HG03565 (cell line): ENCODE results near the gene MUC6.
"Not testable (repeated sequence)": the region's sequence is repeated elsewhere in the genome, so short reads cannot be mapped to it uniquely, and the experiment has no call there.

Experiments
- ATAC-seq: cut with Tn5 transposase; IDR thresholded peaks from one replicate; pipeline ENCODE4 v1.9.1; 2021; ENCODE audit warnings: mild to moderate bottlenecking, moderate library complexity; ENCODE audit not compliant: unreplicated experiment

The MUC6 gene

DNA sequence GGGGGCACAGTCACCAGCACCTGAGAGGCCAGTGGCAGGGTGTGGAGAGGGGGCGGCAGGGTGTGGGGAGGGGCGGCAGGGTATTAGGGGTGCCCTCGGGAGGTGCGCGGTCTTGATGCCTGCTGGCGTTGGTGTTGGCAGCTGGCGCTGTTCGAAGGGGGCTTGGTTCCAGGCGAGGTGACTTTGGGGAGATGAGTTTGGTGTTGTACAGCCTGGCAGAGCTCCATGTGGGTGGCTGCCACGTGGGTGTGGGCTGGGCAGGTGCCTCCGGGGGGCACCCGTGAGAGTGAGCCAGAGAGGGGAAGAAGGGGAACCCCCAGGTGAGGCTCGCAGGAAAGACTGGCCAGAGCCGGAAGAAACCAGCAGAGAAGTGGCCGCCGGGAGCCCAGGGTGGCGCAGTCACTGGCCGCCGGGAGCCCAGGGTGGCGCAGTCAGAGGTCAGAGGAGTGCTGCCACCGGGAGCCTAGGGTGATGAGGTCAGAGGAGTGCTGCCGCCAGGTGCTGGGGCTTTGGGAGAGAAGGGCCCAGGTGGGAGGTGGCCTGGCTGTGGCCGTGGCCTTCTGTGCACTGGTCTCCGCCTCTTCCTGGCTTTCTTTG lies 44.7 kb downstream of the MUC6 start:
- ATAC-seq = no peak

DNA sequence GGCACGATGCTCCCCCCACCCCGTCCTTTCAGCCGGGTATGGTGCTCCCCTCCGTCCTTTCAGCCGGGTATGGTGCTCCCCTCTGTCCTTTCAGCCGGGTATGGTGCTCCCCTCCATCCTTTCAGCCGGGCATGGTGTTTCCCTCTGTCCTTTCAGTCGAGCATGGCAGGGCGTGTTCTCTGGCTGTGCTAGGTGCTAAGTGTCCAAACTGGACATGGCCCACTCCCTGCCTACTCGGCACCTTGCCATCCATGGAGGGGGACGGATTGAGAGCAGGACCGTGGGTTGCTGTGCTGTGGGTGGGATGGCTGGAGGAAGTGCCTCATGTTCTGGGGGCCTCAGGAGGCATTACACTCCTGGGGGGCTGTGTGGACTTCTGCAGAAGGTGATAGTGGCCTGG lies 45.5 kb downstream of the MUC6 start:
- ATAC-seq = no peak

DNA sequence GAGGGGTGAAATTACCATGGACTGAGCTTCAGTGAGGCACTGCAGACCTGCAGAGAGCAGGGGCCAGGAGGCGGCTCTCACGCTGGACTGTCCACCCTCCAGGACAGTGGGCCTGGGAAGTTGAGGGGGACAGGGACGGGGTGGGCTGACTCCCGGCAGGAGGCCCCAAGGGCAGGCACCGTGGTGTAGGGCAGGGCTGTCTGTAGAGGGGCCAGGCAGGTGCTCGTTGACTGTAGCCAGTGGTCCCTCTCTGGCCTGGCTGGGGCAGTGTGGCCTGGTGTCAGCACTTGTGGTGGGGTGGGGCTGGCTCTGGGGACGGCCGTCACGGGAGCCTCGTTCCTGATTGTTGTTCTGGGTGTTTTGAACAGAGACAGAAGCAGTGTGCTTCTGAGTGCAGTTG lies 46.4 kb downstream of the MUC6 start:
- ATAC-seq = no peak

DNA sequence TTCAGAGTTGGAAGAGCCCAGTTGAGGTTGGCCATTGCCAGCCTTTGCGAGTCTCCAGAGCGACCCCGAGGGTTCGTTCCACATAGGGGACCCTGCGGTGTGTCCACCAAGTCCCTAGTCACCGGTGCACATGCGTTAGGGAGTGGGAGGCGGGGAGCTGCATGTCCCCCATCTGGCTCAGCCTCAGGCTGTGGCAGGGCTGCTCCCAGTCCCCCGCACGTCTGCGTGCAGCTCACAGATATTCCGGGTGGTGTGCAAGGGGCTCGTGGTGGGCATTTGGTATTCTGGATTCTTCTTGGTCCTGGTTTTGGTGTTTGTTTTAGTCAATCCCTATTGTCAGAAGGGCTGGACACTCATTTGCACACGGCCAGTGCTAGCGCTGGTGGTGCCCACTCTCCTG lies 48.8 kb downstream of the MUC6 start:
- no peak for ATAC-seq

DNA sequence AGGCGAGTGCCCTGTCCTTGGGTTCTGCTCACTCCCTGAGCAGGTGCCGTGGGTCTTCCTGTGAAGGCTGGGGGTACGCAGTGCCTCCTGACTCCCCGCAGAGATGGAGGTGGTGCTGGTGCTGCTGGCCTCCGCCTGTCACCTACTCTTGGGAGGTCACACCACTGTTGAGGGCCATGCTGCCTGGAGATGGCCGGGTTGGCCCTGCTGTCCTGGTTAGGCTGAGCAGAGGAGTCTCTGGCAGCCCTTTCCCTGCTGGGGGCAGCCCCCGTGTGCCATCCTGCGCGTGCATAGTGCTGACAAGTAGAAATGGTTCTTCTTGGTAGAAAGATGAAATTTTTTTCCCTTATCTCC lies 49.6 kb downstream of the MUC6 start:
- ATAC-seq = no peak

GRCh38 chr11:986270-986951 lies 50.1 kb downstream of the MUC6 start:
- ATAC-seq = no peak

DNA sequence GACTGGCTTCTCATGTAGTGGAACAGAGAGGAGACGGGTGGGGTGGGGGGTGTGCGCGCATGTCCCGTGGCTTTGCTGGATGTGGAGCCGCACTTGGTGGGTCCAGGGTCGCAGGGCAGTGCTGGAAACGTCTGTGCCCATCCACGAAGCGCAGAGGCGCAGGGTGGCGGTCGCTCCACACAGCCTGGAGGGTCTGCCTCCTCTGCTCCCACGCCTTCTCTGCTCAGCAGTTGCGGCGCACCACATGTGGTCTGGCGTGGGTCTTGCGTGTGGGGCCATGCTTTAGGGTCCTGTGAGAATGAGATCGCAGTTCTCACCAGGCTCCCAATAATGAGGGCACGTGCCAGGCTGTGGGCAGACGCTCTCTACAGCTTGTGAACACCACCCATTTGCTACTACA lies 50.7 kb downstream of the MUC6 start:
- no peak for ATAC-seq

GRCh38 chr11:985406-985805 lies 51.1 kb downstream of the MUC6 start:
- no peak for ATAC-seq

DNA sequence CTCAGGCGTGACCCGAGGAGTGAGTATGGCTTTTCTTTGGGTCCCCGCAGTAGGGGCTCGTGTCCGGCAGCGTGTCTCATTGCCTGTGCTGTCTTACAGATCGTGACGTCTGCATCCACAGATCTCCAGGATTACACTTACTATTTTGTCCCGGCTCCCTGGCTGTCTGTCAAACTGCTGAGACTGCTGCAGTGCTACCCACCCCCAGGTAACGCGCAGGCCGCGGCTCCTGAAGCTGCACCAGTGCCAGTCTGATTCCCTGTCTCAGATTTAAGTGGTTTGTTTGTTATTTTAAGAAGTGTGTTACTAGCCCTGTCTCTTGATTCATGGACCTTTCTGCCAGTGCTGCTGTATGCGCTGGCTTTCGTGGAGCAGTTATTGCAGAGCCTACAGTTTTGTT lies 52.0 kb downstream of the MUC6 start:
- no peak for ATAC-seq

- no peak for ATAC-seq
These were observed 54.8 kb downstream of the MUC6 start for GRCh38 chr11:981764-982163.

DNA sequence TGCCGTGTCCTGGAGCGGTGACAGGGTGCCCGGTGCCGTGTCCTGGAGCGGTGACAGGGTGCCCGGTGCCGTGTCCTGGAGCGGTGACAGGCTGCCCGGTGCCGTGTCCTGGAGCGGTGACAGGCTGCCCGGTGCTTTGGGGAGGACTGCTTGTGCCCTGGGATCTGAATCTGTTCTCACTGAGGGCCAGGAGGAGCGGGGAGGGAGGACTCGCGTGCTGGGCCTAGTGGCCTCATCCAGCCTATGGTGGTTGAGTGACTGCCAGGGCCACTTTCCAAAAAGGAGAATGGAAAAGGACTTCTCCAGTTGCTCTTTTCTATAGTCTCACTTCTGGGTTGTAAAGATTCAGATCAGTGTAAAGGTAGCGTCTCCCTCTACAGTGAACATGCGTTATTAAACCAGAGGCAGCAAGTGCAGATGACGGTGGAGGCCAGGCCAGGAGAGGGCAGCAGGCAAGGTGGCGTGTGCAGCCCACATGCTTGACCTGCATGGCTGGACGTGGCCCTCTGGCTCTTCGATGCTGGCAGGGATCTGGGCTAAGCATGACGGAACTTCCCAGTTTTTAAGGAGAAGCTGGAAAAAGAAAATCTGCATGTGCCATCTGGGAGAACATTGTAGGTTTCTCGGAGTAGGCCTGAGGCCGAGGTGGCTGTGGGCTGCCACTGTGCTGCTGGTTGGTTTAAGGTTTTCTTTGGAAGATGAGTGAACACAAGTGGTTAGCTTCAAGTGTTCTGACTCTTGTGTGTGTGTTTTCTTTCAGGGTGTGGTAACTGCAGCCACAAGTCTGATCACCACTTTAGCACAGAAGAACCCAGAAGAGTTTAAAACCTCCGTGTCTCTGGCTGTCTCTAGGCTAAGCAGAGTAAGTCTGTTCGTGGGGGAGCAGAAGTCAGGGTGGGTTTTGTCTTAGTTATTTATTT lies 55.8 kb downstream of the MUC6 start:
- no peak for ATAC-seq

DNA sequence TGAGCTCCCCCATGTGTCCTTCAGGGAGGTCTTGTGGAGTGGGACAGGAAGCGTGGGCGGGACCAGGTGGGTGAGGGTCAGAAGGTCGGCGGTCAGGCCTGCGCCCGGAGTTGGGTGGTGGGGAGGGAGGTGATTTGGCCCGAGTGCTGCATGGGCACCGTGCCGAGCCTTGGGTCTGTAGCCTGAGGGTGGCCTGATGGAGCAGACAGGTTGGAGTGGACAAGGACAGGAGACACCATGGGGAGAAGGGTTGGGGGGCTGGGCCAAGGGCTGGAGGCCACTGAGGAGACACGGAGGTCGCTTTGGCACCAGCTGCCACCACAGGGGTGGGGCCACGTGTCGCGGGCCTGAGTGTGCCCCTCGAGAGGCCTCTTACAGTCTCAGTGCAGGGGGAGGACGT lies 57.7 kb downstream of the MUC6 start:
- ATAC-seq = no peak

GRCh38 chr11:977830-978720 lies 58.4 kb downstream of the MUC6 start:
- no peak for ATAC-seq

GRCh38 chr11:976431-977160 lies 59.9 kb downstream of the MUC6 start:
- no peak for ATAC-seq

DNA sequence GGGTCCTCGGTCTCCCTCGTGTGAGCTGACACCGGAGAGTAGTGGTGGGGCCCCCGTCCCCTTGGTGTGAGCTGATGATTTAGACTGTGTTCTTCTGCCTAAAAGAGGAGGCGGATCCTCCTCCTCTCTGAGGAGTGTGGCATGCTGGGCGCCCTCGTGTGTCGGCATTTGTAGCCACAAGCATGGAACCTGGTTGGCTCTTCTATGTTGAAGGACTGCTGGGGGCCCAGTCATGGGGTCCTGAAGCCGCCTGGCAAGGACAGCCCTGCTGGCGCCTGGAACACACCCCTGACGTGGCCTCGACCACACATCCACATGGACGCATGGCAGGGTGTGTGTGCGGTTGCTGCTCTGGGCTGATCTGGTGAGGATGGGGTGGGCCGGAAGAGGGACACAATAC lies 60.7 kb downstream of the MUC6 start:
- no peak for ATAC-seq

GRCh38 chr11:975376-975775 lies 61.1 kb downstream of the MUC6 start:
- ATAC-seq = not testable (repeated sequence)

DNA sequence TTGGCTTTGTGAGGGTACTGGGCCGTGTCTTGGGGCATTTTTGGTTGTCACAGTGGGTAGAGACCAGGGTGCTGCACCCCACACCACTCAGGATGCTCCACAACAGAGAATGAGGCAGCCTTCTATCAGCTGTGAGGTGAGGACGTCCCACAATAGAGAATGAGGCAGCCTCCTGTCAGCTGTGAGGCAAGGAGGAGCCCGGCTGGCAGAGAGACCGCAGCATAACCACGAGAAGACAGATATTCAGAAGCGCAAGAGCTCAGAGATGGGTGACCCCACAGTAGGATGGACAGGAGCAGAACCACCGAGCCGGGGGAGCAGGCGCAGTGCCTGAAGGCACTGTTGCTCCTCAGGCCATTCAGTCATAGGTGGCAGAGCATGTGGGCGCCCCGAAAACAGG lies 63.3 kb downstream of the MUC6 start:
- no peak for ATAC-seq

DNA sequence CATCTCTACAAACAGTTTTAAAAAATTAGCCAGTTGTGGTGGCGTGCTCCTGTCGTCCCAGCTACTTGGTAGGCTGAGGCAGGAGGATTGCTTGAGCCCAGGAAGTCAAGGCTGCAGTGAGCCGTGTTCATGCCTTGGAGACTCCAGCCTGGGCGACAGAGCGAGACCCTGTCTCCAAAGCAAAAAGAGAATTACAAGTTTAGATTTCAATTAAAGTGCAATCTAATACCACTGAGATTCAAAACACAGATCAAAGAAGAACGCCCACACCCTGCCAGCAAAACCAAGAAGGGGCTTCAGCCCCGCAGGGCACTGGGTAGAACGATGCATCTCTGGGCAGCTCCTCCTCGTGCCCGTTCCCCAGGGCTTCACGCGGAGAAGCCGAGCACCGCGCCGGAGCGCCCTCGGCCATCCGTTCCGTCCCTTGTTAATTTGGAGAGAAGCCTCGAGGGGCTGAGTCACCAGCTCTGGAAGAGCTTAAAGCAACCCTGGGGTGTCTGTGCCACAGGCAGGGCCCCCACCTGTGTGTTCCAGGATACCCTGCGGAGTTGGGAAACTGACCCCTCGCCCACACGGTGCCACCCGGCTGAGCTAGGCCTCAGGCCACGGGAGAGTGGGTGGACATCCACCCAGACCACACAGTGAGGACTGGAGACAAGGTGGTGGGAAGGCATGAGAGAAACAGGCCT lies 63.9 kb downstream of the MUC6 start:
- ATAC-seq = no peak

DNA sequence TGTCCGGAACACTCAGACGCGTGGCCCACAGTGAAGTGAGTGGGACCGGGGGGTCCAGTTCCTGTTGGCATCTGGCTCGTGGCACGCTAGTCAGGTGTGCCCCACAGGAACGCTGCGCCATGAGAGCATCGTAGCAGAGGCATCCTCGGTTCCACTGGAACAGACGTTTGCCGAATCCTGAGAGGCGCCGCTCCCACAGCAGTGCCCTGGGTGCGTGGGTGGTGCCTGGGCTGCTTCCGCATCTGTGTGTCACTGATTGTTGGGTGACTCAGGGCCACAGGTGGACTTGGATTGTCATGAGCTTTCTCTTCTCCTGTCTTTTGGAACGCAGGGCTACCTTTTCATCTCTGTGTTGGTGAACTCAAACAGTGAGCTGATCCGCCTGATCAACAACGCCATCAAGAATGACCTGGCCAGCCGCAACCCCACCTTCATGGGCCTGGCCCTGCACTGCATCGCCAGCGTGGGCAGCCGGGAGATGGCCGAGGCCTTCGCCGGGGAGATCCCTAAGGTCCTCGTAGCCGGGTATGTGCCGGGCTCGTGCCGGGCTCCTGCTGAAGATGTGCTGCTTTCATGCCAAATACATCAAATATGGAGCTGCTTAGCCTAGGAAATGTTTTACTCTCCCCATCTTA lies 64.7 kb downstream of the MUC6 start:
- no peak for ATAC-seq
